ENCODE data around the gene APOBR.
"Not testable (repeated sequence)": the region's sequence is repeated elsewhere in the genome, so short reads cannot be mapped to it uniquely, and the experiment has no call there.

- TF ChIP-seq, protein P1, sequence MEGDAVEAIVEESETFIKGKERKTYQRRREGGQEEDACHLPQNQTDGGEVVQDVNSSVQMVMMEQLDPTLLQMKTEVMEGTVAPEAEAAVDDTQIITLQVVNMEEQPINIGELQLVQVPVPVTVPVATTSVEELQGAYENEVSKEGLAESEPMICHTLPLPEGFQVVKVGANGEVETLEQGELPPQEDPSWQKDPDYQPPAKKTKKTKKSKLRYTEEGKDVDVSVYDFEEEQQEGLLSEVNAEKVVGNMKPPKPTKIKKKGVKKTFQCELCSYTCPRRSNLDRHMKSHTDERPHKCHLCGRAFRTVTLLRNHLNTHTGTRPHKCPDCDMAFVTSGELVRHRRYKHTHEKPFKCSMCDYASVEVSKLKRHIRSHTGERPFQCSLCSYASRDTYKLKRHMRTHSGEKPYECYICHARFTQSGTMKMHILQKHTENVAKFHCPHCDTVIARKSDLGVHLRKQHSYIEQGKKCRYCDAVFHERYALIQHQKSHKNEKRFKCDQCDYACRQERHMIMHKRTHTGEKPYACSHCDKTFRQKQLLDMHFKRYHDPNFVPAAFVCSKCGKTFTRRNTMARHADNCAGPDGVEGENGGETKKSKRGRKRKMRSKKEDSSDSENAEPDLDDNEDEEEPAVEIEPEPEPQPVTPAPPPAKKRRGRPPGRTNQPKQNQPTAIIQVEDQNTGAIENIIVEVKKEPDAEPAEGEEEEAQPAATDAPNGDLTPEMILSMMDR (IDR thresholded peaks at IDR 0.05) = not testable (repeated sequence)
- TF ChIP-seq POLR2A (IDR thresholded peaks at IDR 0.05) = not testable (repeated sequence)
Observed at GRCh38 chr16:28527100-28527785, 32.8 kb downstream of the APOBR start.
